ENCODE results near the gene CDC42BPB.

Gene CDC42BPB

DNA sequence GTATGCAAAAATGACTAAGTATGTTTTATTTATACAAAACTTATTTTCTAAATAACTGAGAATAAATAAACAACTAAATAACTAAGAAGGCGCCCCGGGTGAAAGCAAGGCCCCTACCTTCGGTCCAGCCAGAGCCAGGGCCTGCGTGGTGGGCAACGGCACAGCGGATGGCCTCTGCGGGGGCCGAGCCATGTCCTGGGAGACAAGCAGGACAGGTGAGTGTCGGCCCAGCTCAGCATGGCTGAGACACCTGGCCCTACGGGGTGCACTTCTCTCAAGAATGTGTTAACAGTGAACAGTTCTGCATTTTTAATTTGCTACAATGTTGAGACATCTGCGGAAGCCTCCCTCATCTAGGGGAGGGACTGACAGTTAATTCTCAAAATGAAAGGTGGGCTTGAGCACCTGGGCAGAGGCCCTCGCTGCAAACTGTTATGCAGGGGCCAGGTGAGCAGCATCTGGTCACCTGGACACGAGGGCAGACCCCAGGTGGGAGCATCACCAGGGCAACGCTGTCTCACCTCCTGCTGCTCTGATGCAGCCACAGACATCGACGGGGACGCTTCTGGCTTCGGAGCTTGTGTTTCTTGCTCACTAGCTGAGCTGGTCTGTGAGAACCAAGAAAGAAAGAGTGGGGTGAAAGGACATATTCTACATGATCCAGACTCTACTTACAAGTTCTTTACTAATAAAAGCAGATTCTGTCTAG, 103.1 kb downstream of the CDC42BPB start:
- H3K9ac ChIP-seq (ENCODE audit: insufficient read length, low read depth), result no peak overlapping the region
- peaks cover 84% of the 10 kb centered on the region for H3K36me3 ChIP-seq (ENCODE audit: insufficient read depth, insufficient read length, low read length)
- H3K4me1 ChIP-seq (ENCODE audit: insufficient read depth, insufficient read length), result no peaks in the 10 kb centered on the region

DNA sequence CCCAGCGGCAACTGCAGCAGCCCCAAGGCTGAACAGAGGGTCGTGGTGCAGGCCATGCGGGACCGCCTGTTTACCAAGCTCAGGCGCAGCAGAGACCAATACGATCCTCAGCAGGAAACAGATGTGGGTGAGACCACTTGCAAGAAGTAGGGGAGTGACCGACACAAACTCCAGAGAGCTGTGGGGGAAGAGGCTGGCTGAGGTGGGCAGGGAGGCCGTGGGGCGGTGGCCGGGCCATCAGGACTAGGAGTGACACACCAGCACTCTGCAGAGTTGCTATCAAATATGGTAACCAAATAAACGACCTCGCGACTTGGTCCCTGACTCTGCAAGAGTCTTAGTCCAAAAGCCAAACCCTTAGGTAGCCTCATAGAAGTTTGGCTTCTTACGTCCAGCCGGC, 104.2 kb downstream of the CDC42BPB start:
- Histone ChIP-seq H3K36me3 (ENCODE audit: insufficient read depth, insufficient read length, low read length) (peaks cover 82% of the 10 kb centered on the region), H3K27me3 (ENCODE audit: insufficient read depth, insufficient read length) (no peaks in the 10 kb centered on the region), H3K4me3 (ENCODE audit: insufficient read length, low read depth) (no peak overlapping the region), H3K9ac (ENCODE audit: insufficient read length, low read depth) (no peak overlapping the region), H3K4me1 (ENCODE audit: insufficient read depth, insufficient read length) (no peaks in the 10 kb centered on the region), H3K9me3 (ENCODE audit: insufficient read depth, low read length) (no peaks in the 10 kb centered on the region)
- no peak for DNase-seq (ENCODE audit: low read depth, low spot score)
- TF ChIP-seq SUZ12 (IDR thresholded peaks at IDR 0.05; ENCODE audit: extremely low read depth, insufficient read depth, insufficient read length) (no peak), ZNF274 (IDR thresholded peaks at IDR 0.05; ENCODE audit: low read depth, low read length) (no peak), YY1 (IDR thresholded peaks at IDR 0.05; ENCODE audit: insufficient read depth, insufficient read length) (no peak)

More for the DNA sequence above, 103.1 kb downstream of the CDC42BPB start:
- TF ChIP-seq YY1 (IDR thresholded peaks at IDR 0.05; ENCODE audit: insufficient read depth, insufficient read length) (no peak), SUZ12 (IDR thresholded peaks at IDR 0.05; ENCODE audit: extremely low read depth, insufficient read depth, insufficient read length) (no peak), ZNF274 (IDR thresholded peaks at IDR 0.05; ENCODE audit: low read depth, low read length) (no peak)
- DNase-seq (ENCODE audit: low read depth, low spot score), result no peak
- no peaks in the 10 kb centered on the region for H3K27me3 ChIP-seq (ENCODE audit: insufficient read depth, insufficient read length)
- no peaks in the 10 kb centered on the region for H3K9me3 ChIP-seq (ENCODE audit: insufficient read depth, low read length)
- H3K4me3 ChIP-seq (ENCODE audit: insufficient read length, low read depth), result no peak overlapping the region

DNA sequence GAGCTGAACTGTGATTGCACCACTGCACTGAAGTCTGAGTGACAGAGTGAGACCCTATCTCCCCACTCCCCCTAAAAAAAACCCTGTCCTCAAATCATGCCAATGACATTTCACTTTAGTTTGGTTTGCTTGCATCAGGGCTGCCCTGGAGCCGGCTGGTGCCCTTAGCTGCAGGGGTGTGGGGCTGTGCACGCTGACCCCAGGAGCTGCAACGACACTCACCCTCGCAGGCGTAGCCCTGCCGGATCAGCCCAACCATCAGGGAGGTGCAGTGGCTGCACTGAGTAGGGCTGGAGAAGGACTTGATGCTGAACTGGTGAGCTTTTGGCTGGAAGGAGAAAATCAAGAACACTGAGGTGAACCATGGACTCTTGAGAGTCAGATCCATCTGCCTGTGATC, 105.1 kb downstream of the CDC42BPB start:
- TF ChIP-seq SUZ12 (IDR thresholded peaks at IDR 0.05; ENCODE audit: extremely low read depth, insufficient read depth, insufficient read length) (no peak), ZNF274 (IDR thresholded peaks at IDR 0.05; ENCODE audit: low read depth, low read length) (no peak), YY1 (IDR thresholded peaks at IDR 0.05; ENCODE audit: insufficient read depth, insufficient read length) (no peak)
- Histone ChIP-seq H3K9ac (ENCODE audit: insufficient read length, low read depth) (no peak overlapping the region), H3K9me3 (ENCODE audit: insufficient read depth, low read length) (no peaks in the 10 kb centered on the region), H3K4me1 (ENCODE audit: insufficient read depth, insufficient read length) (no peaks in the 10 kb centered on the region), H3K36me3 (ENCODE audit: insufficient read depth, insufficient read length, low read length) (peaks cover 80% of the 10 kb centered on the region), H3K27me3 (ENCODE audit: insufficient read depth, insufficient read length) (no peaks in the 10 kb centered on the region), H3K4me3 (ENCODE audit: insufficient read length, low read depth) (no peak overlapping the region)
- no peak for DNase-seq (ENCODE audit: low read depth, low spot score)

DNA sequence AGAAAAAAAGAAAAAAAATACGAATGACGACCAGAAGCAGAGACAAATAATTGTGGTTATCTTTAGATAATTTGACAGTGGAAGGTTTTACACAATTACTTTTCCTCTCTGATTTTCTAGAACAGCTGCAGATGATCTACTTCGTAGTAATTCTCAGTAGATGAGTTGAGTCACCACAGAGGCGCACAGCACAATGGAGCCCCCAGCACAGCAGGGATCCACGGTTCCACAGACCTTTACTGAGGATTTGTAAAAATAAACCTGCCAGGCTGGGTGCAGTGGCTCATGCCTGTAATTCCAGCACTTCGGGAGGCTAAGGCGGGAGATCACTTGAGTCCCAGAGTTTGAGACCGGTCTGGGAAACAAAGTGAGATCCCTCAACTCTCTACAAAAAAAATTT, 105.5 kb downstream of the CDC42BPB start:
- TF ChIP-seq YY1 (IDR thresholded peaks at IDR 0.05; ENCODE audit: insufficient read depth, insufficient read length) (no peak), SUZ12 (IDR thresholded peaks at IDR 0.05; ENCODE audit: extremely low read depth, insufficient read depth, insufficient read length) (no peak), ZNF274 (IDR thresholded peaks at IDR 0.05; ENCODE audit: low read depth, low read length) (no peak)
- Histone ChIP-seq H3K27me3 (ENCODE audit: insufficient read depth, insufficient read length) (no peaks in the 10 kb centered on the region), H3K9me3 (ENCODE audit: insufficient read depth, low read length) (no peaks in the 10 kb centered on the region), H3K9ac (ENCODE audit: insufficient read length, low read depth) (no peak overlapping the region), H3K36me3 (ENCODE audit: insufficient read depth, insufficient read length, low read length) (peaks cover 82% of the 10 kb centered on the region), H3K4me1 (ENCODE audit: insufficient read depth, insufficient read length) (no peaks in the 10 kb centered on the region), H3K4me3 (ENCODE audit: insufficient read length, low read depth) (no peak overlapping the region)
- no peak for DNase-seq (ENCODE audit: low read depth, low spot score)

DNA sequence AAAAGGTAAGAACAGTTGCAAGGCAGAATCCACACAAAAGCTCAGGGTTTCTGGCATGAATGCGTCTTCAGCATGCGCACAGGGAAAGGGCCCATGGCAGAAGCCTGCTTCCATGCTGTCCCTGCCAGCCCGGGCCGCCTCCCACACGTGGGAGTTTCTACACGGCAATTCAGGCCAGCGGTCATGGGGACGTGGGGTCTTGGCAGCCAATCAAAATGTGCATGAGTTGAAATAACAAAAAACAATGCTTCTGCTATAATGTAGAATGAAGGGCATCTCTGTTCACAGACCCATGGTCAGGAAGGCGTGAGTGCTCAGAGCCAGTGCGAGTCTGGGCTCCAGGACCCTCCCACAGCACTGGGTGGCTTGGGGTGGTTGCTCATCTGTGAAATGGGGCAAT, 106.3 kb downstream of the CDC42BPB start:
- Histone ChIP-seq H3K9me3 (ENCODE audit: insufficient read depth, low read length) (no peaks in the 10 kb centered on the region), H3K27me3 (ENCODE audit: insufficient read depth, insufficient read length) (no peaks in the 10 kb centered on the region), H3K9ac (ENCODE audit: insufficient read length, low read depth) (no peak overlapping the region), H3K4me3 (ENCODE audit: insufficient read length, low read depth) (no peak overlapping the region), H3K36me3 (ENCODE audit: insufficient read depth, insufficient read length, low read length) (peaks cover 83% of the 10 kb centered on the region), H3K4me1 (ENCODE audit: insufficient read depth, insufficient read length) (no peaks in the 10 kb centered on the region)
- TF ChIP-seq YY1 (IDR thresholded peaks at IDR 0.05; ENCODE audit: insufficient read depth, insufficient read length) (no peak), ZNF274 (IDR thresholded peaks at IDR 0.05; ENCODE audit: low read depth, low read length) (no peak), SUZ12 (IDR thresholded peaks at IDR 0.05; ENCODE audit: extremely low read depth, insufficient read depth, insufficient read length) (no peak)
- no peak for DNase-seq (ENCODE audit: low read depth, low spot score)

DNA sequence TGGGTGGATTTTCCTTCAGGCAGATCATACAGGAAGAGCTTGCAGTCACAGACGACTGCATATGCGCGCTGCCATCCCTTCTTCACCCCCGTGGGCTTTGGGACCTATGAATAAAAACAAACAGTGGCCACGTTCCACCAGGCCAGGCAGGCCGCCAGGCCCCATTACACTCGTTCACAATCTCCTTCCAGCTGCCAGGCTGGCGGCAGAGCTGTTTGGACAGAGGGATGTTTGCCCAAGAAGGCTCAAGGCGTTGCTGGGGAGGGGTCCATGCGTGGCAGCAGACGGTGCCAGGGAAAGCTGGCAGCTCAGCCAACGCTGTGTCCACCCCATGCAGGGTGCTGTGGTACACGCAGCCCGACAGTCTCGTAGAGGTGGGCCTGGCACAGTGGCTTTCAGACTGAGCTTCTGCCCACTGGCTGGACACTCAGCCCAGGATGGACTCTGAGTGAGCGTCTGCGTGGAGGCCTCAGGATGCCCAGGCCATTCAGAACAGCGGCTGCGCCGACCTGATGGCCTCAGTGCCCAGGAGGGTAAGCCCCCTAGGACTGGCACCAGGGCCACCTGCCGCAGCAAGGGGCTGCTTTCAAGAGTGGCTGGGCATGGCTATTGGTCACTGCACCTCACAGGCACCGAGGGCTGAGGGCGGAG, 107.4 kb downstream of the CDC42BPB start:
- Histone ChIP-seq H3K4me1 (ENCODE audit: insufficient read depth, insufficient read length) (no peaks in the 10 kb centered on the region), H3K9me3 (ENCODE audit: insufficient read depth, low read length) (no peaks in the 10 kb centered on the region), H3K9ac (ENCODE audit: insufficient read length, low read depth) (no peak overlapping the region), H3K36me3 (ENCODE audit: insufficient read depth, insufficient read length, low read length) (peaks cover 82% of the 10 kb centered on the region), H3K27me3 (ENCODE audit: insufficient read depth, insufficient read length) (no peaks in the 10 kb centered on the region), H3K4me3 (ENCODE audit: insufficient read length, low read depth) (no peak overlapping the region)
- no peak for DNase-seq (ENCODE audit: low read depth, low spot score)
- TF ChIP-seq SUZ12 (IDR thresholded peaks at IDR 0.05; ENCODE audit: extremely low read depth, insufficient read depth, insufficient read length) (no peak), ZNF274 (IDR thresholded peaks at IDR 0.05; ENCODE audit: low read depth, low read length) (no peak), YY1 (IDR thresholded peaks at IDR 0.05; ENCODE audit: insufficient read depth, insufficient read length) (no peak)

DNA sequence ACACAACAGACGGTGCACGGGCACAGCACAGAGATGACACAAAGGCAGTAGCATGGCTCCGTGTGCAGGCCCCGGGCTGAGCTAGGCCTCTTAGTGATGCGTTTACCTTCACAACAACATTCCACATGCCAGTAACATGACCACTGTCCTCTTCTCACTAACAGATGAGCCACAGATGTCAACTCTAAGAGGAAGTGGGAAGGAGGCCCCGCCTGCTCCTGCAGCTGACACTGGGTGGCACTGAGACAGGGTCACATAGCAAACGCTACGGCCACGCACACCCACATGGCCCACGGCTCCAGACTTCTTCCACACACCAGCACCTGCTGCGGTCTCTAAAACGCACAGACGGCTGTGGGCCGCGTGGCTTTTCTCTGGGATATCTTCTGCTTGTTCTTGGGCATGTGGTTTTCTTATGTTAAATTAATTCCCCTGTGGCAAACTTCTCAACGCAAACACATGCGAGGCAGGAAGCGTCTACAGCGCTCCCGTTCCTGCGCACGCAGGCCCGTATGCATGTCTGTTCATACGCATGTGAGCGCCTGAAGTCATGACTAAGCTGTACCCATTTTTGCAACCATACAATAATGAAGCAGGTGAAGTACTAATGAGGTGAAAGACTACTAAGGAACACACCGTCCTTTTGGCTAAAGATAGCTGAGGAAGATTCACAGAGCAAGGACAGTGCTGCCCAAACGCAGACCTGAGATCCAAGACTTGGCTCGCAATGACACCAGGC, 108.1 kb downstream of the CDC42BPB start:
- peaks cover 82% of the 10 kb centered on the region for H3K36me3 ChIP-seq (ENCODE audit: insufficient read depth, insufficient read length, low read length)
- TF ChIP-seq YY1 (IDR thresholded peaks at IDR 0.05; ENCODE audit: insufficient read depth, insufficient read length) (no peak), SUZ12 (IDR thresholded peaks at IDR 0.05; ENCODE audit: extremely low read depth, insufficient read depth, insufficient read length) (no peak), ZNF274 (IDR thresholded peaks at IDR 0.05; ENCODE audit: low read depth, low read length) (no peak)
- DNase-seq (ENCODE audit: low read depth, low spot score), result no peak
- no peak overlapping the region for H3K4me3 ChIP-seq (ENCODE audit: insufficient read length, low read depth)
- H3K9ac ChIP-seq (ENCODE audit: insufficient read length, low read depth), result no peak overlapping the region
- H3K9me3 ChIP-seq (ENCODE audit: insufficient read depth, low read length), result no peaks in the 10 kb centered on the region
- H3K27me3 ChIP-seq (ENCODE audit: insufficient read depth, insufficient read length), result no peaks in the 10 kb centered on the region
- no peaks in the 10 kb centered on the region for H3K4me1 ChIP-seq (ENCODE audit: insufficient read depth, insufficient read length)

Data from NT2/D1 (cell line).